Measurements from ENCODE around the gene FCER2.

The FCER2 gene

DNA sequence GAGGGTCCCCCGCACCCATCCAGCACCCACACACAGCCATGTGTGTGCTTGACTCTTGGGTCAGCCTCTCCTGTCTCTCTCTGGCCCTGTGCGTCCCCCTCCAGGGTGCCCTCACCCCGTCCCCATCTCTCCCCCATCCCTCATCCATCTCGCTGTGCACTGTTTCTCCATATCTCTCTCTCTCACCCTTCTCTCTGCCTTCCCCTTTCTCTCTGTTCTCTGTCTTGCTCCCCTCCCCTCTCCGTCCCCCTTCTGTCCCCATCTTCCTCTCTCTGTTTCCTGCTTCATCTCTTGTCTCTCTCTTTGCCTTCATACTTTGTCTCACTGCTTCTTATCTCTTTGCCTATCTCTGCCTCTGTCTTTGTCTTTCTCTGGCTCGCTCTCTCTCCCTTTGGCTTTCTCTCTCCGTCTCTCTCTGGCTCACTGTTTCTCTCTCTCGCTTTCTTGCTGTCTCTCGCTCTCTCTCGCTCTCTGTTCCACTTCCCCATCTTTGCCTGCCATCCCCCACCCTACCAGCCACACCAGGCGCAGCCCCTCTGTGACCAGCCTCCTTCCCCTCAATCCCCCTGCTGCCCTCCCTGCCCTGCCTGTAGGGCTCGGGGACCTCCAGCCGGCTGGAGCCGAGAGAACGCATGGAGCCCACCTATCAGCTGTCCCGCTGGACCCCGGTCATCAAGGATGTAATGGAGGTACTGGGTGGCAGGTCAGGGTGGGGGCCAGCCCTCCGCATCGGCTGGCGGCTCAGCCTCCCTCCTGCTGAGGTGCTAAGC, 56.1 kb downstream of the FCER2 start:
- TF ChIP-seq TAF1 (IDR thresholded peaks at IDR 0.05; ENCODE audit: borderline replicate concordance, insufficient read depth, low read length): no peak
- TF ChIP-seq FOXP2 (optimal IDR thresholded peaks at IDR 0.05; ENCODE audit: borderline replicate concordance, extremely low read depth, extremely low read length, insufficient read depth): no peak

- TF ChIP-seq TAF1 (IDR thresholded peaks at IDR 0.05; ENCODE audit: borderline replicate concordance, insufficient read depth, low read length) (no peak), FOXP2 (optimal IDR thresholded peaks at IDR 0.05; ENCODE audit: borderline replicate concordance, extremely low read depth, extremely low read length, insufficient read depth) (no peak), POLR2AphosphoS5 (IDR thresholded peaks at IDR 0.05; ENCODE audit: low read depth, low read length) (no peak), REST (IDR thresholded peaks at IDR 0.05; ENCODE audit: insufficient read depth in 1 of 2, low read depth in 2 of 2, low read length in 2 of 2) (no peak), SIN3A (IDR thresholded peaks at IDR 0.05; ENCODE audit: borderline replicate concordance, insufficient read depth, low read length) (no peak)
Measured at GRCh38 chr19:7645163-7645562, 56.8 kb downstream of the FCER2 start.

GRCh38 chr19:7644550-7644877, 57.4 kb downstream of the FCER2 start:
- no peak for TF ChIP-seq SIN3A (IDR thresholded peaks at IDR 0.05; ENCODE audit: borderline replicate concordance, insufficient read depth, low read length)

- TF ChIP-seq FOXP2 (optimal IDR thresholded peaks at IDR 0.05; ENCODE audit: borderline replicate concordance, extremely low read depth, extremely low read length, insufficient read depth) (no peak), SIN3A (IDR thresholded peaks at IDR 0.05; ENCODE audit: borderline replicate concordance, insufficient read depth, low read length) (no peak), TAF1 (IDR thresholded peaks at IDR 0.05; ENCODE audit: borderline replicate concordance, insufficient read depth, low read length) (no peak), REST (IDR thresholded peaks at IDR 0.05; ENCODE audit: insufficient read depth in 1 of 2, low read depth in 2 of 2, low read length in 2 of 2) (no peak), POLR2AphosphoS5 (IDR thresholded peaks at IDR 0.05; ENCODE audit: low read depth, low read length) (no peak)
Measured at GRCh38 chr19:7643031-7643415, 58.9 kb downstream of the FCER2 start.

GRCh38 chr19:7642295-7643030, 59.5 kb downstream of the FCER2 start:
- TF ChIP-seq TAF1 (IDR thresholded peaks at IDR 0.05; ENCODE audit: borderline replicate concordance, insufficient read depth, low read length): no peak
- TF ChIP-seq FOXP2 (optimal IDR thresholded peaks at IDR 0.05; ENCODE audit: borderline replicate concordance, extremely low read depth, extremely low read length, insufficient read depth): no peak
- no peak for TF ChIP-seq POLR2AphosphoS5 (IDR thresholded peaks at IDR 0.05; ENCODE audit: low read depth, low read length)
- TF ChIP-seq REST (IDR thresholded peaks at IDR 0.05; ENCODE audit: insufficient read depth in 1 of 2, low read depth in 2 of 2, low read length in 2 of 2): no peak
- no peak for TF ChIP-seq SIN3A (IDR thresholded peaks at IDR 0.05; ENCODE audit: borderline replicate concordance, insufficient read depth, low read length)

Data from PFSK-1 (cell line).